ENCODE measurements around the gene INTS2.

INTS2 gene

GRCh38 chr17:61927208-61928100 is at the start of gene INTS2:
INTS2 (minus strand) TSS chr17:61927982; CDS start chr17:61926644, 1,338 bp downstream.
- Histone ChIP-seq H3K27ac (ENCODE audit: low read depth in 2 of 2, low read length in 2 of 2) (peak within 1 kb of the TSS; percentile 81 to 86), H3K4me3 (ENCODE audit: low read length in 2 of 2) (peak within 1 kb of the TSS; percentile 78 to 98), H3K9ac (ENCODE audit: low read depth in 1 of 2, low read length in 2 of 2) (peak within 1 kb of the TSS; percentile 85 to 91), H3K36me3 (ENCODE audit: control insufficient read depth in 2 of 2, insufficient read depth in 2 of 2, low read length in 2 of 2) (peaks cover 3 to 10% of the 10 kb centered on the region in 2 donors), H3K27me3 (ENCODE audit: control insufficient read depth in 2 of 2, insufficient read depth in 2 of 2, low read length in 2 of 2) (no peaks in the 10 kb centered on the region), H3K4me1 (ENCODE audit: control insufficient read depth in 2 of 2, insufficient read depth in 2 of 2, low read length in 2 of 2) (peaks cover 9 to 13% of the 10 kb centered on the region in 2 donors), H3K9me3 (ENCODE audit: control insufficient read depth in 2 of 2, low read length in 2 of 2) (no peaks in the 10 kb centered on the region)

DNA sequence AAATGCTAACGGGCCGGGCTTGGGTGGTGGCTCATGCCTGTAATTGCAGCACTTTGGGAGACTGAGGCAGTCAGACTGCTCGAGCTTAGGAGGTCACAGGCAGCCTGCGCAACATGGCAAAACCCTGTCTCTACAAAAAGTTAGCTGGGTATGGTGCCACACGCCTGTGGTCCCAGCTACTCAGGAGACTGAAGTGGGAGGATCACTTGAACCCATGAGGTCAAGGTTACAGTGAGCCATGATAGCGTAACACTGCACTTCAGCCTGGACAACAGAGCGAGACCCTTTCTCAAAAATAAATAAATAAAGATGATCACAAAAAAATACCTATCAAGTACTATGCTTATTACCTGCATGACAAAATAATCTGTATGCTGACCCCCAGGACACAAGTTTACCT is 46.3 kb upstream of the INTS2 start:
- H3K27me3 ChIP-seq (ENCODE audit: control insufficient read depth in 2 of 2, insufficient read depth in 2 of 2, low read length in 2 of 2) = no peaks in the 10 kb centered on the region
- H3K4me3 ChIP-seq (ENCODE audit: low read length in 2 of 2) = no peak overlapping the region
- no peaks in the 10 kb centered on the region for H3K4me1 ChIP-seq (ENCODE audit: control insufficient read depth in 2 of 2, insufficient read depth in 2 of 2, low read length in 2 of 2)
- H3K27ac ChIP-seq (ENCODE audit: low read depth in 2 of 2, low read length in 2 of 2) = no peak overlapping the region
- no peak overlapping the region for H3K9ac ChIP-seq (ENCODE audit: low read depth in 1 of 2, low read length in 2 of 2)
- no peaks in the 10 kb centered on the region for H3K9me3 ChIP-seq (ENCODE audit: control insufficient read depth in 2 of 2, low read length in 2 of 2)
- H3K36me3 ChIP-seq (ENCODE audit: control insufficient read depth in 2 of 2, insufficient read depth in 2 of 2, low read length in 2 of 2) = peaks cover 28 to 36% of the 10 kb centered on the region in 2 donors

DNA sequence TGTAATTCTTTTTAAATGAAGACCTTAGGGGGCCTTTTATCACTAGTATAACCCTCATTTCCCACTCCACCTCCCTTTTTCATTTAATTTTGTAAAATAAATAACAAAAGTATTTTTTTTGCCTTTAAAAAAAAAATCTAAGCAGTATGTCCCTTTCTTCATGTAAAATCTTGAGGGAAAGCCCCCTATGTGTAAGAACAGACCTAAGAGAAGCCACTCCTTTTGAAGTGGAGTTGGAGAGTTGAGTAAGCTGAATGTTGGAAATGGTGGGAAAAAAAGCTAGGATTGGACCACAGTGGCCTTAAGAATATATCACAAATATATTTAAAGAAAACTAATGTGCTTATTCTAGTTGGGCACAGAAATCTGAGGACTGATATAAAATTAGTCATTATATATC is 44.5 kb upstream of the INTS2 start:
- Histone ChIP-seq H3K9me3 (ENCODE audit: control insufficient read depth in 2 of 2, low read length in 2 of 2) (no peaks in the 10 kb centered on the region), H3K4me3 (ENCODE audit: low read length in 2 of 2) (no peak overlapping the region), H3K27me3 (ENCODE audit: control insufficient read depth in 2 of 2, insufficient read depth in 2 of 2, low read length in 2 of 2) (no peaks in the 10 kb centered on the region), H3K27ac (ENCODE audit: low read depth in 2 of 2, low read length in 2 of 2) (no peak overlapping the region), H3K9ac (ENCODE audit: low read depth in 1 of 2, low read length in 2 of 2) (no peak overlapping the region), H3K36me3 (ENCODE audit: control insufficient read depth in 2 of 2, insufficient read depth in 2 of 2, low read length in 2 of 2) (peaks cover 27 to 41% of the 10 kb centered on the region in 2 donors), H3K4me1 (ENCODE audit: control insufficient read depth in 2 of 2, insufficient read depth in 2 of 2, low read length in 2 of 2) (no peaks in the 10 kb centered on the region)

DNA sequence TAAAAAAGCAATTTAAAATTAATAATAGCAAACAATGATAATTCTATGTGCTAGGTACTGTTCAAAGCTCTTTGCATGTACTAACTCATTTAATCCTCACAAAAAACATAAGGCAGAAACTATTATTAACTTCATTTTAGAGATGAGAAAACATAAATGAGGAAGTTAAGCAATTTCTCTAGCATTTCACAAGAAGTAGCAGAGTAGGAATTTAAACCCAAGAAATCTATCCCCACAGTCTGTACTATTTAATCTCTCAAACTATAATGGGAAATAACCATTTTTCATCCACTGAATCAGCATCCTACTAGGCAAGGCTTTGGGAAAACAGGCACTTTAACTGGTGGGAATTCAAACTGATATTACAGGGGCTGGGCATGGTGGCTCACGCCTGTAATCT is 42.2 kb upstream of the INTS2 start:
- Histone ChIP-seq H3K4me1 (ENCODE audit: control insufficient read depth in 2 of 2, insufficient read depth in 2 of 2, low read length in 2 of 2) (no peaks in the 10 kb centered on the region), H3K27me3 (ENCODE audit: control insufficient read depth in 2 of 2, insufficient read depth in 2 of 2, low read length in 2 of 2) (no peaks in the 10 kb centered on the region), H3K36me3 (ENCODE audit: control insufficient read depth in 2 of 2, insufficient read depth in 2 of 2, low read length in 2 of 2) (peaks cover 35 to 49% of the 10 kb centered on the region in 2 donors), H3K9me3 (ENCODE audit: control insufficient read depth in 2 of 2, low read length in 2 of 2) (no peaks in the 10 kb centered on the region), H3K4me3 (ENCODE audit: low read length in 2 of 2) (no peak overlapping the region), H3K9ac (ENCODE audit: low read depth in 1 of 2, low read length in 2 of 2) (no peak overlapping the region), H3K27ac (ENCODE audit: low read depth in 2 of 2, low read length in 2 of 2) (no peak overlapping the region)

DNA sequence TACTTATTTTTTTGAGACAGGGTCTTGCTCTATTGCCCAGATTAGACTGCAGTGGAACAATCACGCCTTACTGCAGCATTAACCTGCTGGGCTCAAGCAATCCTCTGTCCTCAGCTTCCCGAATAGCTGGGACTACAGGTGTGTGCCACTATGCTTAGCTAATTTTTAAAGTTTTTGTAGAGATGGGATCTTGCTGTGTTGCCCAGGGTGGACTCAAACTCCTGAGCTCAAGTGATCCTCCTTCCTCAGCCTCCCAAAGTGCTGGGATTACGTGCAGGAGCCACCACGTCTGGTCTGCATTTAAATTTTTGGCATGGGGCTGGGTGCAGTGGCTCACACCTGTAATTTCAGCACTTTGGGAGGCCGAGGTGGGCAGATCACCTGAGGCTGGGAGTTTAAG is 41.0 kb upstream of the INTS2 start:
- H3K27me3 ChIP-seq (ENCODE audit: control insufficient read depth in 2 of 2, insufficient read depth in 2 of 2, low read length in 2 of 2) = no peaks in the 10 kb centered on the region
- peaks cover 48 to 56% of the 10 kb centered on the region in 2 donors for H3K36me3 ChIP-seq (ENCODE audit: control insufficient read depth in 2 of 2, insufficient read depth in 2 of 2, low read length in 2 of 2)

DNA sequence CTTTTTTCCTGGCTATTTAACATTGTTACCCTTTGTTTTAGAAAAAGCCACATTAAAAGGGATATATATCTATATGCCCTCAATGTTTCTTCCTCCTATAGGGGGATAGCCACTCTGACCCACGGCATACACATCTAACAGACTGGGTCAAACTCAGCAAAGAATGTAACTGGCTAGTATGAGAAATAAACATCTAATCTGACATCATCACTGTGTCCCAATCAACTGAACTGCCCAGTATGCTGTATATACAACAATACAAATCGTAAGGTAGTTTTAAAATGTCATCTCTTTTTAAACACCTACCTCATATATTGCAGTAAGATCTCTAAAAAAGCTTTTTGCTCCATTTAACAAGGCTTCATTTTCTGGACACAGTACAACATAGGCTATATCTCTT is 39.9 kb upstream of the INTS2 start:
- Histone ChIP-seq H3K27me3 (ENCODE audit: control insufficient read depth in 2 of 2, insufficient read depth in 2 of 2, low read length in 2 of 2) (no peaks in the 10 kb centered on the region), H3K27ac (ENCODE audit: low read depth in 2 of 2, low read length in 2 of 2) (no peak overlapping the region), H3K36me3 (ENCODE audit: control insufficient read depth in 2 of 2, insufficient read depth in 2 of 2, low read length in 2 of 2) (peaks cover 53 to 64% of the 10 kb centered on the region in 2 donors), H3K9ac (ENCODE audit: low read depth in 1 of 2, low read length in 2 of 2) (no peak overlapping the region), H3K9me3 (ENCODE audit: control insufficient read depth in 2 of 2, low read length in 2 of 2) (no peaks in the 10 kb centered on the region), H3K4me1 (ENCODE audit: control insufficient read depth in 2 of 2, insufficient read depth in 2 of 2, low read length in 2 of 2) (no peaks in the 10 kb centered on the region), H3K4me3 (ENCODE audit: low read length in 2 of 2) (no peak overlapping the region)

More for the DNA sequence above, 41.0 kb upstream of the INTS2 start:
- Histone ChIP-seq H3K27ac (ENCODE audit: low read depth in 2 of 2, low read length in 2 of 2) (no peak overlapping the region), H3K9me3 (ENCODE audit: control insufficient read depth in 2 of 2, low read length in 2 of 2) (no peaks in the 10 kb centered on the region), H3K4me3 (ENCODE audit: low read length in 2 of 2) (no peak overlapping the region), H3K9ac (ENCODE audit: low read depth in 1 of 2, low read length in 2 of 2) (no peak overlapping the region), H3K4me1 (ENCODE audit: control insufficient read depth in 2 of 2, insufficient read depth in 2 of 2, low read length in 2 of 2) (no peaks in the 10 kb centered on the region)

DNA sequence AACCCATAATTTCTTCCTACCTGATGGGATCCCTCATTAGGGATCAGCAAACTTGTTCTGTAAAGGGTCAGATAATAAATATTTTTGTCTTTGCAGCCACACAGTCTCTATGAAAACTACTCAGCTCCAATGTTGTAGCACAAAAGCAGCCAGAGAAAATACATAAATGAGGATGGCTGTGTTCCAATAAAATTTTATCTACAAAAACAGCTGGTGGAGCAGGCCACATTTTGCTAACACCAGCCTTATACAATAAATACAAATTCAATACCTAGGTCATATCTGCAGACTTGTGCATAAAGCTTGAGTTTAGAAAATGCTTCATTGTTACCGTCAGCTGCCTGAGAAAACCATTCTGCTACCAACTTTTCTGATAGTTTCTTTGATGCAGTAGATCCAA is 38.4 kb upstream of the INTS2 start:
- Histone ChIP-seq H3K36me3 (ENCODE audit: control insufficient read depth in 2 of 2, insufficient read depth in 2 of 2, low read length in 2 of 2) (peaks cover 57 to 62% of the 10 kb centered on the region in 2 donors), H3K27ac (ENCODE audit: low read depth in 2 of 2, low read length in 2 of 2) (no peak overlapping the region), H3K9ac (ENCODE audit: low read depth in 1 of 2, low read length in 2 of 2) (no peak overlapping the region), H3K4me1 (ENCODE audit: control insufficient read depth in 2 of 2, insufficient read depth in 2 of 2, low read length in 2 of 2) (no peaks in the 10 kb centered on the region), H3K4me3 (ENCODE audit: low read length in 2 of 2) (no peak overlapping the region), H3K9me3 (ENCODE audit: control insufficient read depth in 2 of 2, low read length in 2 of 2) (no peaks in the 10 kb centered on the region), H3K27me3 (ENCODE audit: control insufficient read depth in 2 of 2, insufficient read depth in 2 of 2, low read length in 2 of 2) (no peaks in the 10 kb centered on the region)

DNA sequence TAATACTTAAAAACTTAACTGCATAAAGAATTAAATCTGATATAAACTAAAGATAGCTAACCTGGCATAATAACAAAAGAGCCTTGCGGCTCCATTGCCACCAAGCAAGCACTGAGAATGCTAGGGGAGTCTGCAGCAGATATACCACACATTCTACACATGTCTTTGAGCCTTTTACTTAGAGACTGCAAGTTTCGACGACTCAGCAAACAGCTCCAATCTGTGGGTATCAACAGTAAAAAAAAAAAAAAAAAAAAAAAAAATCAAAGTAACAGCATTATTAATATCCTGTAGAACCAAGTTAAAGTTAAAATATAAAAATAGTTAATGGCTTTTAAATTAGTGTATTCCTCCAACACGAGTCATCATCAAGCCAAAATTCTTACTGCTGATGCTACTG is 27.8 kb upstream of the INTS2 start:
- Histone ChIP-seq H3K36me3 (ENCODE audit: control insufficient read depth in 2 of 2, insufficient read depth in 2 of 2, low read length in 2 of 2) (peaks cover 55 to 64% of the 10 kb centered on the region in 2 donors), H3K4me1 (ENCODE audit: control insufficient read depth in 2 of 2, insufficient read depth in 2 of 2, low read length in 2 of 2) (no peaks in the 10 kb centered on the region), H3K4me3 (ENCODE audit: low read length in 2 of 2) (no peak overlapping the region), H3K27ac (ENCODE audit: low read depth in 2 of 2, low read length in 2 of 2) (no peak overlapping the region), H3K9me3 (ENCODE audit: control insufficient read depth in 2 of 2, low read length in 2 of 2) (no peaks in the 10 kb centered on the region), H3K9ac (ENCODE audit: low read depth in 1 of 2, low read length in 2 of 2) (no peak overlapping the region), H3K27me3 (ENCODE audit: control insufficient read depth in 2 of 2, insufficient read depth in 2 of 2, low read length in 2 of 2) (no peaks in the 10 kb centered on the region)

- Histone ChIP-seq H3K36me3 (ENCODE audit: control insufficient read depth in 2 of 2, insufficient read depth in 2 of 2, low read length in 2 of 2) (peaks cover 56 to 57% of the 10 kb centered on the region in 2 donors), H3K4me3 (ENCODE audit: low read length in 2 of 2) (no peak overlapping the region), H3K9me3 (ENCODE audit: control insufficient read depth in 2 of 2, low read length in 2 of 2) (no peaks in the 10 kb centered on the region), H3K27me3 (ENCODE audit: control insufficient read depth in 2 of 2, insufficient read depth in 2 of 2, low read length in 2 of 2) (no peaks in the 10 kb centered on the region), H3K4me1 (ENCODE audit: control insufficient read depth in 2 of 2, insufficient read depth in 2 of 2, low read length in 2 of 2) (no peaks in the 10 kb centered on the region), H3K27ac (ENCODE audit: low read depth in 2 of 2, low read length in 2 of 2) (no peak overlapping the region), H3K9ac (ENCODE audit: low read depth in 1 of 2, low read length in 2 of 2) (no peak overlapping the region)
Observed at GRCh38 chr17:61947367-61948078, 19.7 kb upstream of the INTS2 start.

GRCh38 chr17:61946359-61946758 is 18.6 kb upstream of the INTS2 start:
- H3K27ac ChIP-seq (ENCODE audit: low read depth in 2 of 2, low read length in 2 of 2) = no peak overlapping the region
- no peaks in the 10 kb centered on the region for H3K9me3 ChIP-seq (ENCODE audit: control insufficient read depth in 2 of 2, low read length in 2 of 2)
- no peaks in the 10 kb centered on the region for H3K4me1 ChIP-seq (ENCODE audit: control insufficient read depth in 2 of 2, insufficient read depth in 2 of 2, low read length in 2 of 2)
- no peaks in the 10 kb centered on the region for H3K27me3 ChIP-seq (ENCODE audit: control insufficient read depth in 2 of 2, insufficient read depth in 2 of 2, low read length in 2 of 2)
- peaks cover 51% of the 10 kb centered on the region in 2 donors for H3K36me3 ChIP-seq (ENCODE audit: control insufficient read depth in 2 of 2, insufficient read depth in 2 of 2, low read length in 2 of 2)
- H3K9ac ChIP-seq (ENCODE audit: low read depth in 1 of 2, low read length in 2 of 2) = no peak overlapping the region
- no peak overlapping the region for H3K4me3 ChIP-seq (ENCODE audit: low read length in 2 of 2)

Data from mucosa of rectum (tissue), 2 donors.